H9 (cell line): ENCODE data around the gene JUNB. TPM values are rescaled to one million over a fixed set of nuclear protein-coding genes. Genes with fewer than 3 reads are reported as not detected.

Experiments used
- DNase-seq: peaks from one replicate; pipeline ENCODE4 v3.0.0-alpha.2; 2017
- H2AFZ ChIP-seq: one replicate; pipeline ENCODE4 v1.6.1; 2013; ENCODE audit warnings: mild to moderate bottlenecking, low read length, control low read depth, moderate library complexity
- H2AK5ac ChIP-seq: 2 replicates; pipeline ENCODE4 v1.6.1; 2013; ENCODE audit warnings: low read length, control low read depth, mixed read lengths; ENCODE audit not compliant: insufficient read length
- H2BK120ac ChIP-seq: one replicate; pipeline ENCODE4 v1.6.1; 2013; ENCODE audit warnings: low read depth, mild to moderate bottlenecking, low read length, control low read depth, inconsistent platforms; ENCODE audit not compliant: poor library complexity, severe bottlenecking
- H2BK12ac ChIP-seq: 2 replicates; pipeline ENCODE4 v1.6.1; 2013; ENCODE audit warnings: low read length, control low read depth, mixed read lengths, low read depth; ENCODE audit not compliant: insufficient read length
- H2BK15ac ChIP-seq: 2 replicates; pipeline ENCODE4 v1.6.1; 2013; ENCODE audit warnings: low read depth, low read length, control low read depth
- H2BK20ac ChIP-seq: one replicate; pipeline ENCODE4 v1.6.1; 2013; ENCODE audit warnings: low read depth, mild to moderate bottlenecking, low read length, control low read depth, inconsistent platforms; ENCODE audit not compliant: poor library complexity, severe bottlenecking
- H2BK5ac ChIP-seq: 2 replicates; pipeline ENCODE4 v1.6.1; 2013; ENCODE audit warnings: low read length, control low read depth, mixed read lengths; ENCODE audit not compliant: insufficient read length
- H3K14ac ChIP-seq: 2 replicates; pipeline ENCODE4 v1.6.1; 2013; ENCODE audit warnings: low read length, control low read depth; ENCODE audit not compliant: insufficient read depth
- H3K18ac ChIP-seq: 2 replicates; pipeline ENCODE4 v1.6.1; 2013; ENCODE audit warnings: low read depth, mild to moderate bottlenecking, mixed read lengths, low read length, control low read depth; ENCODE audit not compliant: insufficient read length
- H3K23ac ChIP-seq: 2 replicates; pipeline ENCODE4 v1.6.1; 2013; ENCODE audit warnings: low read length, control low read depth, mixed read lengths, low read depth; ENCODE audit not compliant: insufficient read length
- H3K23me2 ChIP-seq: 2 replicates; pipeline ENCODE4 v1.6.1; 2013; ENCODE audit warnings: low read depth, mild to moderate bottlenecking, mixed read lengths, low read length, control low read depth; ENCODE audit not compliant: insufficient read length, poor library complexity, severe bottlenecking
- H3K27ac ChIP-seq: 2 replicates; pipeline ENCODE4 v1.5.1; 2013; ENCODE audit warnings: low read length, control low read depth, mixed read lengths, low read depth; ENCODE audit not compliant: insufficient read length
- H3K27me3 ChIP-seq: 2 replicates; pipeline ENCODE4 v1.6.1; 2013; ENCODE audit warnings: low read length, control low read depth, inconsistent platforms; ENCODE audit not compliant: insufficient read depth
- H3K4ac ChIP-seq: 2 replicates; pipeline ENCODE4 v1.6.1; 2013; ENCODE audit warnings: low read depth, mild to moderate bottlenecking, control low read depth, inconsistent platforms, low read length, moderate library complexity
- H3K4me1 ChIP-seq: 2 replicates; pipeline ENCODE4 v1.6.1; 2013; ENCODE audit warnings: low read length, control low read depth, inconsistent platforms; ENCODE audit not compliant: insufficient read depth
- H3K4me2 ChIP-seq: 2 replicates; pipeline ENCODE4 v1.6.1; 2013; ENCODE audit warnings: low read length, control low read depth, mixed read lengths; ENCODE audit not compliant: insufficient read length, insufficient read depth
- H3K56ac ChIP-seq: 2 replicates; pipeline ENCODE4 v1.6.1; 2013; ENCODE audit warnings: low read depth, mild to moderate bottlenecking, mixed read lengths, low read length, control low read depth; ENCODE audit not compliant: insufficient read length
- H3K79me1 ChIP-seq: 2 replicates; pipeline ENCODE4 v1.6.1; 2013; ENCODE audit warnings: low read depth, mild to moderate bottlenecking, moderate library complexity, low read length, control low read depth, inconsistent platforms; ENCODE audit not compliant: insufficient read depth, poor library complexity, severe bottlenecking
- H3K79me2 ChIP-seq: 2 replicates; pipeline ENCODE4 v1.6.1; 2013; ENCODE audit warnings: low read length, control low read depth, inconsistent platforms; ENCODE audit not compliant: insufficient read depth
- H3K9ac ChIP-seq: 2 replicates; pipeline ENCODE4 v1.6.1; 2013; ENCODE audit warnings: low read length, control low read depth, mixed read lengths; ENCODE audit not compliant: insufficient read length; ENCODE audit errors: extremely low read depth
- H3K9me3 ChIP-seq: one replicate; pipeline ENCODE4 v1.6.1; 2013; ENCODE audit warnings: low read depth, low read length, inconsistent platforms; ENCODE audit not compliant: control insufficient read depth
- H3T11ph ChIP-seq: one replicate; pipeline ENCODE4 v1.6.1; 2013; ENCODE audit warnings: mild to moderate bottlenecking, low read length, control low read depth, inconsistent platforms
- H4K20me1 ChIP-seq: one replicate; pipeline ENCODE4 v1.6.1; 2013; ENCODE audit not compliant: control insufficient read depth, insufficient read length, insufficient read depth
- H4K5ac ChIP-seq: 2 replicates; pipeline ENCODE4 v1.6.1; 2013; ENCODE audit warnings: low read depth, mild to moderate bottlenecking, mixed read lengths, low read length, control low read depth; ENCODE audit not compliant: insufficient read length
- H4K8ac ChIP-seq: replicated peaks from 2 replicates; pipeline ENCODE4 v1.6.1; 2013; ENCODE audit warnings: low read length, control low read depth, mixed read lengths, low read depth; ENCODE audit not compliant: insufficient read length
- H4K91ac ChIP-seq: 2 replicates; pipeline ENCODE4 v1.6.1; 2013; ENCODE audit warnings: low read depth, mild to moderate bottlenecking, moderate library complexity, mixed read lengths, low read length, control low read depth; ENCODE audit not compliant: insufficient read length
- H3K27ac Mint-ChIP-seq, 3 experiments: 2 replicates in 2 of 3; 3 replicates in 1 of 3; pipeline ENCODE4 v1.8.0; 2020 to 2021; ENCODE audit warnings: mixed read lengths in 3 of 3, mild to moderate bottlenecking in 1 of 3, moderate library complexity in 1 of 3
- H3K27me3 Mint-ChIP-seq: 2 replicates; pipeline ENCODE4 v1.8.0; 2021; ENCODE audit warnings: low read depth, mild to moderate bottlenecking, moderate library complexity, mixed read lengths
- H3K36me3 Mint-ChIP-seq, 3 experiments: 2 replicates in 2 of 3; 3 replicates in 1 of 3; pipeline ENCODE4 v1.8.0; 2020 to 2021; ENCODE audit warnings: low read depth in 3 of 3, mixed read lengths in 3 of 3; ENCODE audit not compliant: insufficient read depth in 1 of 3
- H3K4me1 Mint-ChIP-seq, 2 experiments: 2 replicates each; pipeline ENCODE4 v1.8.0; 2020; ENCODE audit warnings: mixed read lengths in 2 of 2
- H3K4me3 Mint-ChIP-seq, 2 experiments: 2 replicates in 1 of 2; 3 replicates in 1 of 2; pipeline ENCODE4 v1.8.0; 2020 to 2021; ENCODE audit warnings: mild to moderate bottlenecking in 2 of 2, mixed read lengths in 2 of 2, moderate library complexity in 1 of 2
- H3K9me3 Mint-ChIP-seq, 2 experiments: 2 replicates in 1 of 2; 3 replicates in 1 of 2; pipeline ENCODE4 v1.8.0; 2020; ENCODE audit warnings: mild to moderate bottlenecking in 2 of 2, mixed read lengths in 2 of 2, moderate library complexity in 1 of 2
- WGBS: extraction: QIAGEN DNeasy Blood & Tissue Kit; methylation state at CpG from one replicate; pipeline ENCODE4 v1.1.7; 2013; ENCODE audit warnings: missing lambda C conversion rate, low lambda C conversion rate, mixed read lengths; ENCODE audit not compliant: insufficient read length; ENCODE audit errors: extremely low coverage; 5-methylcytosine and 5-hydroxymethylcytosine counted together
- total RNA-seq: library from RNA; stranded (reverse); gene quantifications from 2 replicates; pipeline ENCODE4 v1.2.1, GENCODE V29; 2021
- TF ChIP-seq, protein P1 (sequence below): fragments of 200-600 bp; sonication (generic); conservative IDR thresholded peaks from 3 replicates; pipeline ENCODE4 v1.8.0; 2021; ENCODE audit warnings: antibody characterized with exemption, mild to moderate bottlenecking

The JUNB gene
- total RNA-seq, 1 experiment from 2014 or later = 15.9 TPM

DNA sequence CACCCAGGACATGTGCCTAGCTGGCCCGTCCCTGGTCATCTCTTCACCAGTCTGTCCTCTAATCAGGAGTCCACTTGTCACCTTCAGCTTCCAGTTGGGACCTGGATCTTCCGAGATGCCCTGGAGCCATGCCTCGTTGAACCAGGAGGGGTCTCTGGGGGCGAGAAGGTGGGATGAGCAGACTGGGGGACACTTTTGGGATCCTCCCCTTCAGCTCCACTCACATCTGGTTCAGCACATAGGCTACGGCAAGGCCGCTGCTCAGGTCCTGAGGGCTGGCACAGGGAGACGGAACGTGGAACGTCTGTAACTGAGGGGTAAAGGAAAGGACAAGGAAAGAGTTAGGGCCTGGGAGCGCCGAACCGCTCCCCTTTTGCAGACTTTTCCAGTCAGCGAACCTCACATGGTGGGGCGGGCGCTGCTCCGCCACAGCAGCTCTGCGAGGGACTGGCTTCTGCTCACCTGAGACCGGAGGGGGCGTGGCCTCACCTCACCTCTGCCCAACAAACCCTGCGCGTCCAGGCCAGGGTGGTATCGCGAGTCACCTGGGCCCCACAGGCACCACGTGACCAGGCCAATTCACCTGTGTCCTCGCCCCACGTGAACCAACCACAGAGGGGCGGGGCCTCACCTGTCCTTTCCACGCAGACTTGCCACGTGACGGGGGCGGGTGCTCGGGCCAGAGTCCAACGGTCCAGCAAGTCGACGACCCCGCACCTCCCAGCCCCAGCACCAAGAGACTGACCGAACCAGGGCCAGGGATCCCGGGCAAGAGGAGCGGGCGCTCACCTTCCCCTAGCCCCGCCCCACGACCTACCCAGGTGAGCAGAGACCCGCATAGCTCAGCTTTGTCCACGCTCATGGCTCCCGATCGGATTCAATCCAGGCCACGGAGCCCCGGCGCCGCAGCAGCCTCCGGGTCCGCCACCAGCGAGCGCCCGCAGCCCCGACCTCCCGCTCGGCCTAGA lies 16.4 kb upstream of the JUNB start, which contains the start of gene HOOK2:
TSS of gene HOOK2 (minus strand) at position 965 of the 968 bp plus-strand sequence. CDS start at position 862, 103 bp downstream.
- no peak within 1 kb of the TSS for H2AFZ ChIP-seq
- Mint-ChIP-seq H3K4me1 (peaks cover 29 to 32% of the 10 kb centered on the region in 2 experiments), H3K4me3 (peak within 1 kb of the TSS; percentile 87 to 91), H3K36me3 (peaks cover 13 to 23% (median 19%) of the 10 kb centered on the region in 3 experiments), H3K27ac (peak within 1 kb of the TSS; percentile 89 to 99 (median 97)), H3K9me3 (no peaks in the 10 kb centered on the region), H3K27me3 (no peaks in the 10 kb centered on the region)
- no peaks in the 10 kb centered on the region for H4K20me1 ChIP-seq
- H3K23ac ChIP-seq = no peak within 1 kb of the TSS
- no peak within 1 kb of the TSS for H2BK15ac ChIP-seq
- H2AK5ac ChIP-seq = no peak within 1 kb of the TSS
- no peak within 1 kb of the TSS for H4K5ac ChIP-seq
- no peak within 1 kb of the TSS for H3K27ac ChIP-seq
- H3K4ac ChIP-seq = no peak within 1 kb of the TSS
- no peaks in the 10 kb centered on the region for H3K27me3 ChIP-seq
- H3K4me1 ChIP-seq = no peaks in the 10 kb centered on the region; the same call in 1 of the 2 replicates
- H4K91ac ChIP-seq = no peak within 1 kb of the TSS
- peak within 1 kb of the TSS; percentile 65 for H3K9ac ChIP-seq
- TF ChIP-seq, protein P1, sequence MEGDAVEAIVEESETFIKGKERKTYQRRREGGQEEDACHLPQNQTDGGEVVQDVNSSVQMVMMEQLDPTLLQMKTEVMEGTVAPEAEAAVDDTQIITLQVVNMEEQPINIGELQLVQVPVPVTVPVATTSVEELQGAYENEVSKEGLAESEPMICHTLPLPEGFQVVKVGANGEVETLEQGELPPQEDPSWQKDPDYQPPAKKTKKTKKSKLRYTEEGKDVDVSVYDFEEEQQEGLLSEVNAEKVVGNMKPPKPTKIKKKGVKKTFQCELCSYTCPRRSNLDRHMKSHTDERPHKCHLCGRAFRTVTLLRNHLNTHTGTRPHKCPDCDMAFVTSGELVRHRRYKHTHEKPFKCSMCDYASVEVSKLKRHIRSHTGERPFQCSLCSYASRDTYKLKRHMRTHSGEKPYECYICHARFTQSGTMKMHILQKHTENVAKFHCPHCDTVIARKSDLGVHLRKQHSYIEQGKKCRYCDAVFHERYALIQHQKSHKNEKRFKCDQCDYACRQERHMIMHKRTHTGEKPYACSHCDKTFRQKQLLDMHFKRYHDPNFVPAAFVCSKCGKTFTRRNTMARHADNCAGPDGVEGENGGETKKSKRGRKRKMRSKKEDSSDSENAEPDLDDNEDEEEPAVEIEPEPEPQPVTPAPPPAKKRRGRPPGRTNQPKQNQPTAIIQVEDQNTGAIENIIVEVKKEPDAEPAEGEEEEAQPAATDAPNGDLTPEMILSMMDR = no peak
- no peak within 1 kb of the TSS for H3T11ph ChIP-seq
- no peaks in the 10 kb centered on the region for H3K9me3 ChIP-seq
- H3K23me2 ChIP-seq = peaks cover 14% of the 10 kb centered on the region
- no CpG with 5 or more reads among the region's 58 CpGs for WGBS
- H2BK12ac ChIP-seq = no peak within 1 kb of the TSS
- DNase-seq = peak; percentile 98
- peak within 1 kb of the TSS; percentile 92 for H3K18ac ChIP-seq
- H4K8ac ChIP-seq = no peak within 1 kb of the TSS
- no peak within 1 kb of the TSS for H2BK20ac ChIP-seq
- no peak within 1 kb of the TSS for H2BK120ac ChIP-seq
- H3K79me1 ChIP-seq = no peaks in the 10 kb centered on the region
- no peak within 1 kb of the TSS for H2BK5ac ChIP-seq
- H3K56ac ChIP-seq = no peak within 1 kb of the TSS
- H3K14ac ChIP-seq = peak within 1 kb of the TSS; percentile 85
- no peaks in the 10 kb centered on the region for H3K79me2 ChIP-seq
- H3K4me2 ChIP-seq = peak within 1 kb of the TSS; percentile 72
